GM12874 (cell line): Measurements from ENCODE around the gene LMF1.

Source experiments
- CTCF ChIP-seq: IDR thresholded peaks from 2 replicates; pipeline ENCODE4 v1.5.1; 2011; ENCODE audit warnings: low read depth, mild to moderate bottlenecking, control low read depth, low read length, moderate library complexity; ENCODE audit not compliant: insufficient read depth

LMF1 gene

DNA sequence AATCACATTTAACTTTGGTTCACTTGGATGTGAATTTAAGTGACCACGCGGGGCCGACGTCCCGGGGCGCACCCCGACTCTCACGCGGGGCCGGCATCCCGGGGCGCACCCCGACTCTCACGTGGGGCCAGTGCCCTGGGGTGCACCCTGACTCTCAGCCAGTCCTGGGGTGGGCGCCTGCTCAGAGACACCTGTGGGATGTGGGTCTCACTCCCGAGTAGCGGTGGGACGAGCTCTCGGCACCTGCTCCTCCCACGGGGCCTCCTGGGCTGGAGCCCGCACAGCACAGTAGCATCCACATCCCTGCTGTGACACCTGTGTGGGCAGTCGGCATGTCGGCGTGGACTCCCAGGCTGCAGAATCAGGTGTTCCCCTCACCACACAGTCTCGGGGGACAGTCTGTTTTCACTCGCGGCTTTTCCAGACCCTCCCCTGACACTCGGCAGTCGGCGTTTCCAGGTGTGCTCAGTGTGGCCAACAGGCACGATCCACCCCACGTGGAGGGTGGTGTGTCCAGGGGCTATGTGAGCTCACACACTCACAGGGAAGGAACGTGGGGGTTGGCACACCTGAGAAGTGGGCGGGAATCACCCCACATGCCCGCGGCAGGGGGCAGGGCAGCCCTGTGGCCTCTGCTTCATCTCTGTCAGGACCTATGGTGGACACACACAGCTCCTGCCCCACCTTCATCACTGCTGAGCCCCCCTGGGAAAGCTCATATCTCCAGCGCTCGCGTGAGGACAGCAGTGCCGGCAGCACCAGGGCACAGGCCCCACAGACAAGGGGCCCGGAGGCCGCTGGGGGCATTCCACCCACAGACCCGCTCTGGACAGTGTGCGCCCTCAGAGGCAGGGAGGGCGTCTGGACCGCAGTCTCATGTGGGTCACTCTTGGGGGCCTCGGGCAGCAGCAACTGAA lies 51.8 kb downstream of the LMF1 start:
- TF ChIP-seq CTCF = no peak

DNA sequence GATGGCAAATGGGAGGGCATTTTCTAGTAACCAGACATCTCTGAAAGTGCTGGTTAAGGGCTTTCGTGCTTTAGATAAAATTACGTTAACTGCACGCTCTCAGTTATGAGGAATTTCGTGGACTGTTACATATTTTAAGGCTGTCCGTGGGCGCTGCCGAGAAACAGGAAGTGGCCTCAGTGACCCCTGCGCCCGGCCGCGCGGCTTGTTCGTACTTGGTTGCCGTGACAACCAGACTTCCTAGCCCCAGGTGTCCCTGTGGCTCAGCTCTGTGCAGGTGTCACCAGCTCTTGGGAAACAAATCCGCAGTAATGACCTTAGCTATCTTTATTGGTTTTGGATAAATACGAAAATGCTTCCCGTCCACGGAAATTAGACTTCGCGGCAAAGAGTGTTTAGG lies 52.7 kb downstream of the LMF1 start:
- TF ChIP-seq CTCF = no peak

DNA sequence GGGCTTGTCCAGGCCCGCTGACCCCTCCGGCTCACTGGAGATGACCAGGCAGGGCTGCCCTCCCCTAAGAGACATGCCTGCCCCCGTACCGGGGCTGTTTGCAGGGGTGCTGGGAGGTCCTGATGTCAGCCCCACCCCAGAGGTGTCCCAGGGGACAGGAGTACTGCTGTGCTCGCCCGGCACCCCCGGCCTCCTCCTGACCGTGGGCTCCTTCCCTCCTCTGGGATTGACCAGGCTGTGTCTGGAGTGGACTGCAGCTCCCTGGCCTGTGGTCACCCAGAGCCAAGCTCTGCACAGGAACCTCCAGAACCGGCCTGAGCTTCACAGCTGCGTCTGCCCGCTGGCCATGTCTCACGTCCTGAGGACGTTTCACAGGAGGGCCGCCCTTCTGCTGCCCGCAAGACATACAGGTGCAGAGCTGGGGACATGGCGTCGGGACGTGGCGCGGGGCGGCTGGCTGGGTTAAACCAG lies 53.2 kb downstream of the LMF1 start:
- TF ChIP-seq CTCF = no peak

DNA sequence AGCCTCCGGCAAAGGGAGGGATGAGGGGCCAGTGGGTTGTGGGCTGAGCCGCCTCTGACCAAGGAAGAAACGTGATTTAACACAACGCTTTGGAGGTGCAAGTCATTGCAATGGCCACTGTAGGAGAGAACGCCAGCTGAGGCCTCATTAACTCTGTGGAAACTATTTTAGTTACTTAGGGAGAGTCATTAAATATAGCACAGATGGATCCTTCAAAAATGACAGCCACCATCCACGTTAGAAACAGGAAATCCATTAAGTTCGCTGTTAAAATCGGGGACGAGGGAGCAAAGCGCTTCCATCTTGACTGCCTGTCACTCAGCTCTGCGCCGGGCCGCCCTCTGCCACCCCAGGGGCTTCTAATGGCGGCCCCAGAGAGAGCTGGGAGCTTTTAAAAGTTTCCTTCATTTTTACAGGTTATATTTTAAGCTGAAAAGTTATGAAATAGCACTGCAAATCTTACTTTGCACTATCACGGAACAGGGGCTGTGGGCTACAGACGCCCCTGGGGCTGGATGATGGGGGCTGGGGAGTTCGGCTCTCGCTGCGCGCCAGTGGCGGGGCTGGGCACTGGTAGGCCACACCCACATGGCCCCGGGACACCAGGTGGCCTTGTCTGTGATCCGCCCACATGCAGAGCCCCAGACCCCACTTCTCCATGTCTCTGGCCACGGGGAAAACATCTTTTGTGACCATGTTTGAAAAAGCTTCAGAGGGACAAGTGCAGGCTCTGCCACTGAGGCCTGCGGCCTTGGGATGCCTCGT lies 54.6 kb downstream of the LMF1 start:
- TF ChIP-seq CTCF = no peak

GRCh38 chr16:915546-915945 lies 55.2 kb downstream of the LMF1 start:
- no peak for TF ChIP-seq CTCF

- TF ChIP-seq CTCF = no peak
Measured at GRCh38 chr16:914440-914839, 56.3 kb downstream of the LMF1 start.

DNA sequence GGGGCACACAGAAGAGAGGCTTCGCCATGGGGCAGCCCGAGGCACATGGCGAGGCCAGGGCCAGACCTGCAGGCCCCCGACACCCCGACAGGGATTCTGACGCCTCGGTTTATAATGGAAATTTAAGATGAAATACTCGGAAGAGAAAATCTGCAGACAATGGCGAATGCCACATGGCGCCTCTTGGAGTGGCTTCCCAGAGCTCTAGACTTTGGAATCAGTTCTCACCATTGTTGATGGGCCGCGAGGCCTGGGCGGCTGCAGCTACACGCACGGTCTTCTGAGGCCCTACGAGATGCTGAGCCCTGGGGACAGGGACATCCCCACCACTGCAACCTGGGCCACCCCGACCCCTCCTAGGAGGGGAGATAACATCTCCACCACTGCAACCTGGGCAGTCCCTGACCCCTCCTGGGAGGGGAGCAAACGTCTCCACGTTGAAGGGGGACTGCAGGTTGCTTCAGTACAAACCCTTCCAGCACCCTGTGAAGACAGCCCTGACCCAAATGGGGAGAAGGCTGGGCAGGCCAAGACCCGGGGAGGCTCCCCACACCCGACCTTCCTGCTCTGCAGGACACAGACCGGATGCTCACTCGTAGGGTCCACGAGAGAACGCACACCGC lies 56.9 kb downstream of the LMF1 start:
- no peak for TF ChIP-seq CTCF
